Activated CD4-positive, alpha-beta T cell treated with anti-CD3 and anti-CD28 coated beads, Interleukin-2, amount 50 U/mL, for 16 hours (primary cell): ENCODE results near the gene CCR5.

Experiments
- DNase-seq: peaks from one replicate; pipeline ENCODE4 v3.0.0-alpha.2; 2020

The CCR5 gene

GRCh38 chr3:46409739-46410489 is 39.2 kb downstream of the CCR5 start:
- no peak for DNase-seq

- no peak for DNase-seq
Observed at GRCh38 chr3:46410669-46411068, 39.9 kb downstream of the CCR5 start.

- no peak for DNase-seq
Observed at GRCh38 chr3:46411271-46411670, 40.5 kb downstream of the CCR5 start.

GRCh38 chr3:46412786-46413298 is 42.1 kb downstream of the CCR5 start:
- no peak for DNase-seq

- no peak for DNase-seq
Observed at GRCh38 chr3:46413951-46414350, 43.2 kb downstream of the CCR5 start.

- DNase-seq: no peak
Observed at GRCh38 chr3:46414739-46415138, 44.0 kb downstream of the CCR5 start.

GRCh38 chr3:46416125-46416810 is 45.5 kb downstream of the CCR5 start:
- DNase-seq: no peak

GRCh38 chr3:46416811-46417510 is 46.2 kb downstream of the CCR5 start:
- DNase-seq: no peak

GRCh38 chr3:46417841-46418611 is 47.3 kb downstream of the CCR5 start:
- no peak for DNase-seq

GRCh38 chr3:46419816-46420215 is 49.1 kb downstream of the CCR5 start:
- DNase-seq: no peak

- DNase-seq: no peak
Observed at GRCh38 chr3:46420931-46421330, 50.2 kb downstream of the CCR5 start.

GRCh38 chr3:46422617-46423016 is 51.9 kb downstream of the CCR5 start:
- no peak for DNase-seq

GRCh38 chr3:46423588-46423987 is 52.8 kb downstream of the CCR5 start:
- DNase-seq: no peak
